IMR-90 (cell line): ENCODE results near the gene PDGFRA. TPM values are rescaled to one million over a fixed set of nuclear protein-coding genes. Genes with fewer than 3 reads are reported as not detected.

Experiments used
- ATAC-seq: fragments of 200-7000 bp; cut with Tn5 transposase; 2 replicates; pipeline ENCODE4 v1.9.1; 2020; ENCODE audit warnings: low read depth, mild to moderate bottlenecking, moderate library complexity
- BruUV-seq: library from RNA; stranded (reverse); fragments of 400-500 nt; replicated peaks from 2 replicates; lab custom pipeline; 2021; lab: Mats Ljungman, UMichigan
- CTCF ChIA-PET: fragments of 300-600 bp; formaldehyde crosslinking; extraction: SDS; loops from one replicate; lab custom pipeline; 2021; ENCODE audit warnings: antibody characterized with exemption; lab: Yijun Ruan, JAX
- POLR2A ChIA-PET: fragments of 300-600 bp; sonication (Branson Sonifier 250); formaldehyde crosslinking; loops from one replicate; lab custom pipeline; 2022; ENCODE audit warnings: antibody characterized with exemption; ENCODE audit not compliant: unreplicated experiment; lab: Charles Lee
- DNase-seq: peaks from one replicate; pipeline ENCODE4 v3.0.0; 2013
- H2AFZ ChIP-seq: replicated peaks from 2 replicates; pipeline ENCODE3; 2013; ENCODE audit warnings: low read length, mild to moderate bottlenecking; ENCODE audit not compliant: poor library complexity
- H2AK5ac ChIP-seq: 2 replicates; pipeline ENCODE4 v1.6.1; 2013; ENCODE audit warnings: low read depth, low read length, inconsistent platforms
- H2AK9ac ChIP-seq: replicated peaks from 2 replicates; pipeline ENCODE3; 2013; ENCODE audit warnings: mild to moderate bottlenecking, low read depth, low read length, moderate library complexity; ENCODE audit not compliant: poor library complexity
- H2BK120ac ChIP-seq: 2 replicates; pipeline ENCODE4 v1.6.1; 2013; ENCODE audit warnings: low read depth, low read length, inconsistent platforms
- H2BK15ac ChIP-seq: 3 replicates; pipeline ENCODE4 v1.6.1; 2013; ENCODE audit warnings: low read depth, low read length, inconsistent platforms
- H2BK20ac ChIP-seq: 2 replicates; pipeline ENCODE4 v1.6.1; 2013; ENCODE audit warnings: low read depth, mild to moderate bottlenecking, inconsistent platforms, low read length, moderate library complexity
- H2BK5ac ChIP-seq: 2 replicates; pipeline ENCODE4 v1.6.1; 2013; ENCODE audit warnings: mild to moderate bottlenecking, low read depth, low read length, inconsistent platforms; ENCODE audit not compliant: poor library complexity, severe bottlenecking
- H3K14ac ChIP-seq: replicated peaks from 2 replicates; pipeline ENCODE4 v1.6.1; 2013; ENCODE audit warnings: low read depth, low read length, inconsistent platforms
- H3K18ac ChIP-seq: 2 replicates; pipeline ENCODE4 v1.6.1; 2013; ENCODE audit warnings: low read depth, low read length, control low read depth
- H3K23ac ChIP-seq: 2 replicates; pipeline ENCODE4 v1.6.1; 2013; ENCODE audit warnings: low read depth, low read length, inconsistent platforms
- H3K27ac ChIP-seq: 2 replicates; pipeline ENCODE4 v1.5.1; 2013; ENCODE audit warnings: mild to moderate bottlenecking, control low read depth, low read length; ENCODE audit not compliant: insufficient read depth
- H3K27me3 ChIP-seq: 2 replicates; pipeline ENCODE4 v1.6.1; 2013; ENCODE audit warnings: low read length; ENCODE audit not compliant: control insufficient read depth, insufficient read depth
- H3K36me3 ChIP-seq: 2 replicates; pipeline ENCODE4 v1.6.1; 2013; ENCODE audit warnings: low read length, mixed read lengths; ENCODE audit not compliant: control insufficient read depth, insufficient read depth
- H3K4ac ChIP-seq: 2 replicates; pipeline ENCODE4 v1.6.1; 2013; ENCODE audit warnings: low read depth, low read length, inconsistent platforms
- H3K4me1 ChIP-seq: 2 replicates; pipeline ENCODE4 v1.6.1; 2013; ENCODE audit warnings: low read length, mixed read lengths; ENCODE audit not compliant: control insufficient read depth, insufficient read depth
- H3K4me2 ChIP-seq: 2 replicates; pipeline ENCODE4 v1.6.1; 2013; ENCODE audit warnings: low read depth, mild to moderate bottlenecking, control low read depth, low read length, moderate library complexity
- H3K4me3 ChIP-seq: 2 replicates; pipeline ENCODE4 v1.5.1; 2013; ENCODE audit warnings: low read depth, mild to moderate bottlenecking, control low read depth, low read length, moderate library complexity; ENCODE audit not compliant: insufficient read depth
- H3K56ac ChIP-seq: 2 replicates; pipeline ENCODE4 v1.6.1; 2013; ENCODE audit warnings: low read length, inconsistent platforms; ENCODE audit not compliant: insufficient read depth; ENCODE audit errors: extremely low read depth
- H3K79me1 ChIP-seq, 2 experiments: 2 replicates each; pipeline ENCODE4 v1.6.1; 2013; ENCODE audit warnings: low read length in 2 of 2, inconsistent platforms in 1 of 2, low read depth in 1 of 2
- H3K9ac ChIP-seq: 2 replicates; pipeline ENCODE4 v1.6.1; 2013; ENCODE audit warnings: low read depth, low read length, control low read depth
- H3K9me1 ChIP-seq: 2 replicates; pipeline ENCODE4 v1.6.1; 2013; ENCODE audit warnings: low read length, inconsistent platforms; ENCODE audit not compliant: insufficient read depth
- H3K9me3 ChIP-seq: 2 replicates; pipeline ENCODE4 v1.6.1; 2013; ENCODE audit warnings: low read length; ENCODE audit not compliant: control insufficient read depth, insufficient read depth
- H4K20me1 ChIP-seq: 2 replicates; pipeline ENCODE4 v1.6.1; 2013; ENCODE audit warnings: low read length, inconsistent platforms; ENCODE audit not compliant: insufficient read depth
- H4K5ac ChIP-seq: 2 replicates; pipeline ENCODE4 v1.6.1; 2013; ENCODE audit warnings: mild to moderate bottlenecking, low read depth, low read length, control low read depth
- H4K8ac ChIP-seq, 2 experiments: 2 replicates each; pipeline ENCODE4 v1.6.1; 2013; ENCODE audit warnings: low read depth in 2 of 2, low read length in 2 of 2, control low read depth in 1 of 2, inconsistent platforms in 1 of 2
- H4K91ac ChIP-seq: 2 replicates; pipeline ENCODE4 v1.6.1; 2013; ENCODE audit warnings: low read depth, low read length, inconsistent platforms; ENCODE audit not compliant: insufficient read depth
- BHLHE40 ChIP-seq: fragments of 150-350 bp; IDR thresholded peaks from 2 replicates; pipeline ENCODE4 v1.6.1; 2016; ENCODE audit warnings: mild to moderate bottlenecking, low read depth, low read length
- CEBPB ChIP-seq: IDR thresholded peaks from 2 replicates; pipeline ENCODE4 v1.6.1; 2012; ENCODE audit warnings: low read depth, low read length, improper control_type of control experiment
- FOS ChIP-seq: fragments of 150-350 bp; IDR thresholded peaks from 2 replicates; pipeline ENCODE4 v1.6.1; 2016; ENCODE audit warnings: low read depth, low read length
- MAFK ChIP-seq: IDR thresholded peaks from 2 replicates; pipeline ENCODE4 v1.6.1; 2012; ENCODE audit warnings: low read depth, low read length, improper control_type of control experiment
- NFE2L2 ChIP-seq: fragments of 150-350 bp; IDR thresholded peaks from 2 replicates; pipeline ENCODE4 v1.6.1; 2016; ENCODE audit warnings: low read depth, mild to moderate bottlenecking, low read length
- RAD21 ChIP-seq: IDR thresholded peaks from 2 replicates; pipeline ENCODE4 v1.6.1; 2012; ENCODE audit warnings: low read length, improper control_type of control experiment
- RCOR1 ChIP-seq: IDR thresholded peaks from 2 replicates; pipeline ENCODE4 v1.6.1; 2012; ENCODE audit warnings: mild to moderate bottlenecking, low read length, improper control_type of control experiment; ENCODE audit not compliant: insufficient replicate concordance
- dilution Hi-C: fragments of 300-500 bp; cut with HindIII; formaldehyde crosslinking; loops from one replicate; pipeline ENCODE4 v1.14.3; 2018; ENCODE audit warnings: low sequenced_read_pairs; ENCODE audit not compliant: unreplicated experiment
- in situ Hi-C: fragments of 300-500 bp; cut with MboI; formaldehyde crosslinking; loops from 3 replicates; pipeline ENCODE4 v1.14.3; 2019; ENCODE audit warnings: low sequenced_read_pairs, inconsistent platforms, mixed read lengths
- intact Hi-C: fragments of 100-400 bp; cut with micrococcal nuclease; formaldehyde crosslinking; loops from 2 replicates; pipeline ENCODE4 v1.10.0; 2022
- polyA plus RNA-seq, 3 experiments: library from polyadenylated mRNA; depleted of rRNA; stranded (reverse); fragments of >200 nt; gene quantifications; 2 replicates each; pipeline ENCODE4 v1.2.3, GENCODE V29; 2012; ENCODE audit warnings: low replicate concordance in 1 of 3
- total RNA-seq: library from RNA; depleted of rRNA; stranded (reverse); fragments of >200 nt; gene quantifications from 2 replicates; pipeline ENCODE4 v1.2.3, GENCODE V29; 2012

Gene PDGFRA
- total and polyA plus RNA-seq, 2 of the 4 experiments (the other 2 are of a cell fraction), result 60.8 to 168 TPM

- 0 out of 2 replicates have a peak overlapping the region, but pooled peaks have one; percentile 18 for H3K18ac ChIP-seq
- no peak overlapping the region for H2BK20ac ChIP-seq
- H3K9me1 ChIP-seq, result peaks cover 25% of the 10 kb centered on the region
- no peak overlapping the region for H2AFZ ChIP-seq
- H3K9me3 ChIP-seq, result no peaks in the 10 kb centered on the region
- peaks cover 8% of the 10 kb centered on the region for H3K4me1 ChIP-seq
- ChIA-PET POLR2A (no interaction called here), CTCF (no interaction called here)
- H4K5ac ChIP-seq, result no peak overlapping the region
- no peak overlapping the region for H4K8ac ChIP-seq
- H4K91ac ChIP-seq, result no peak overlapping the region
- ATAC-seq (peak; percentile 41), DNase-seq (peak; percentile 79)
- TF ChIP-seq BHLHE40 (no peak), RCOR1 (no peak), RAD21 (no peak), MAFK (no peak), NFE2L2 (no peak), CEBPB (0 out of 2 replicates have a peak, but pooled peaks have one; percentile 5), FOS (peak; percentile 29; the same call in 1 of the 2 replicates)
- no peaks in the 10 kb centered on the region for H3K27me3 ChIP-seq
- no peak overlapping the region for H3K23ac ChIP-seq
- H3K14ac ChIP-seq, result no peak overlapping the region; the same call in 1 of the 2 replicates
- in situ Hi-C loops, result no loop called here
- no peak overlapping the region for H3K56ac ChIP-seq
- H3K27ac ChIP-seq, result no peak overlapping the region
- H3K4me3 ChIP-seq, result no peak overlapping the region
- peaks cover 79% of the 10 kb centered on the region for H3K36me3 ChIP-seq
- dilution Hi-C loops, result no loop called here
- H2BK15ac ChIP-seq, result no peak overlapping the region
- H2AK9ac ChIP-seq, result no peak overlapping the region
- no peak overlapping the region for H2BK5ac ChIP-seq
- no peak overlapping the region for H3K4me2 ChIP-seq
- H4K20me1 ChIP-seq, result peaks cover 39% of the 10 kb centered on the region
- H3K79me1 ChIP-seq, result peaks cover 13 to 61% of the 10 kb centered on the region in 2 experiments
- no TSS peak for BruUV-seq
- H2AK5ac ChIP-seq, result no peak overlapping the region
- intact Hi-C loops, result no loop called here
- no peak overlapping the region for H3K4ac ChIP-seq
- no peak overlapping the region for H2BK120ac ChIP-seq
- H3K9ac ChIP-seq, result no peak overlapping the region
Measured at GRCh38 chr4:54268151-54268550, 39.1 kb downstream of the PDGFRA start.
